Rectal smooth muscle tissue (tissue), 1 donor: ENCODE measurements around the gene PTPN14.
A peak's percentile ranks its signal among the peaks of the same experiment; 100 is the strongest.
"Not testable (repeated sequence)": the region's sequence is repeated elsewhere in the genome, so short reads cannot be mapped to it uniquely, and the experiment has no call there.

ENCODE experiments used
- H3K27ac ChIP-seq: one replicate; pipeline ENCODE4 v1.7.0; 2013; ENCODE audit warnings: low read depth, low read length, inconsistent platforms
- H3K27me3 ChIP-seq: one replicate; pipeline ENCODE4 v1.7.0; 2013; ENCODE audit warnings: low read length; ENCODE audit not compliant: control insufficient read depth, insufficient read depth
- H3K36me3 ChIP-seq: one replicate; pipeline ENCODE4 v1.7.0; 2013; ENCODE audit warnings: low read length; ENCODE audit not compliant: control insufficient read depth, insufficient read depth
- H3K4me1 ChIP-seq: one replicate; pipeline ENCODE4 v1.7.0; 2013; ENCODE audit warnings: low read length; ENCODE audit not compliant: control insufficient read depth, insufficient read depth
- H3K4me3 ChIP-seq: one replicate; pipeline ENCODE4 v1.7.0; 2013; ENCODE audit warnings: low read length
- H3K9ac ChIP-seq: one replicate; pipeline ENCODE4 v1.7.0; 2013; ENCODE audit warnings: low read length

PTPN14 gene

GRCh38 chr1:214398490-214398889, 152.9 kb downstream of the PTPN14 start:
- no peaks in the 10 kb centered on the region for H3K36me3 ChIP-seq

DNA sequence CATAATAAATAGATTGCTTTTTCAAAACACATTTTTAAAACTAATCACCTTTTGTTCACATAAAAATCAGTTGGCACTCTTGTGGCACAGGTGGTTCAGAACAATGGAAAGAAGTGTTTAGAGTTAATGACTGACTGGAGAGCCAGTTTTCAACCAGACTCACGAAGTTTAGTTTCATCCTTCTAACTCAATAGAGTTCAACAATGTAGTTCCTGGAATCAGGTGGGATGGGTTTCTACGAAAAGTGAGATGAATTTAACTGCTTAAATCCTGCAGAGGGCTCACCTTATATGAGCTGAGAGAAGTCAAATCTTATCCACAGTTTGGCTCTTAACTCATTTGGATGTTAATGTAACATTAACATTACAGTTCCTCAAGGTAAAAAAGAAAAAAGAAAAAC, 153.9 kb downstream of the PTPN14 start:
- Histone ChIP-seq H3K36me3 (no peaks in the 10 kb centered on the region), H3K4me3 (no peak overlapping the region), H3K4me1 (no peaks in the 10 kb centered on the region), H3K27ac (no peak overlapping the region), H3K9ac (no peak overlapping the region), H3K27me3 (no peaks in the 10 kb centered on the region)

More at GRCh38 chr1:214398490-214398889, 152.9 kb downstream of the PTPN14 start:
- Histone ChIP-seq H3K4me3 (no peak overlapping the region), H3K27me3 (no peaks in the 10 kb centered on the region), H3K27ac (no peak overlapping the region), H3K9ac (no peak overlapping the region), H3K4me1 (no peaks in the 10 kb centered on the region)

- Histone ChIP-seq H3K27me3 (no peaks in the 10 kb centered on the region), H3K4me3 (no peak overlapping the region), H3K36me3 (no peaks in the 10 kb centered on the region), H3K4me1 (no peaks in the 10 kb centered on the region), H3K9ac (no peak overlapping the region), H3K27ac (no peak overlapping the region)
These were observed 155.1 kb downstream of the PTPN14 start for GRCh38 chr1:214396330-214396729.

GRCh38 chr1:214394569-214394968, 156.8 kb downstream of the PTPN14 start:
- H3K36me3 ChIP-seq, H3K4me3 ChIP-seq, H3K27ac ChIP-seq, H3K9ac ChIP-seq, H3K4me1 ChIP-seq, H3K27me3 ChIP-seq: not testable (repeated sequence)

GRCh38 chr1:214393086-214393485, 158.3 kb downstream of the PTPN14 start:
- peaks cover 2% of the 10 kb centered on the region for H3K36me3 ChIP-seq
- H3K27me3 ChIP-seq = no peaks in the 10 kb centered on the region
- H3K4me1 ChIP-seq = no peaks in the 10 kb centered on the region
- H3K4me3 ChIP-seq = no peak overlapping the region
- no peak overlapping the region for H3K27ac ChIP-seq
- no peak overlapping the region for H3K9ac ChIP-seq

GRCh38 chr1:214391873-214392645, 159.3 kb downstream of the PTPN14 start:
- H3K27me3 ChIP-seq = no peaks in the 10 kb centered on the region
- H3K36me3 ChIP-seq = peaks cover 2% of the 10 kb centered on the region
- H3K4me1 ChIP-seq = no peaks in the 10 kb centered on the region
- no peak overlapping the region for H3K27ac ChIP-seq
- H3K4me3 ChIP-seq = no peak overlapping the region
- H3K9ac ChIP-seq = no peak overlapping the region

GRCh38 chr1:214389734-214390133, 161.7 kb downstream of the PTPN14 start:
- no peak overlapping the region for H3K4me3 ChIP-seq
- peaks cover 2% of the 10 kb centered on the region for H3K36me3 ChIP-seq
- no peak overlapping the region for H3K9ac ChIP-seq
- H3K27ac ChIP-seq = no peak overlapping the region
- H3K27me3 ChIP-seq = no peaks in the 10 kb centered on the region
- no peaks in the 10 kb centered on the region for H3K4me1 ChIP-seq

DNA sequence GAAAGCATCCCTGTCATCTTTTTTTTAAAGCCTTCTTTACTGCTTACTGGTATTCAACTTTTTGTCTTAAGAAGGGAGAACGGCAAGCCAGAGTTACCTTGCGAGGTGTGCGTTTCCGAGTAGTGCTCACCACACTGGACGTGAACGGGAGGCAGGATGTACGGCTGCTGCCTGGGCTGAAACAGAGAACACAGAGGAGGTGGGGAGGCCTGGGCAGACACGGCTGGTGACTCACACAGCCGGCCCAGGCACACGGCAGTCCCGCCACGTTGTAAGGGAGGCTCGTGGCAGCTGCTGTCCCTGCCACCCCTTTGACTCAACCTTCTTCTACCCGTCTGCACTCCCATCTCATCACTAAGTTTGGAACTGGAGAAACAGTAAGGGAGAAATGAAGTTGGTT, 164.7 kb downstream of the PTPN14 start:
- no peaks in the 10 kb centered on the region for H3K4me1 ChIP-seq
- H3K9ac ChIP-seq = no peak overlapping the region
- H3K27ac ChIP-seq = peak overlapping the region; percentile 30
- no peak overlapping the region for H3K4me3 ChIP-seq
- H3K27me3 ChIP-seq = no peaks in the 10 kb centered on the region
- H3K36me3 ChIP-seq = peaks cover 9% of the 10 kb centered on the region

GRCh38 chr1:214386333-214386732, 165.1 kb downstream of the PTPN14 start:
- Histone ChIP-seq H3K4me3 (no peak overlapping the region), H3K4me1 (no peaks in the 10 kb centered on the region), H3K27ac (peak overlapping the region; percentile 30), H3K9ac (no peak overlapping the region), H3K36me3 (peaks cover 9% of the 10 kb centered on the region), H3K27me3 (no peaks in the 10 kb centered on the region)

DNA sequence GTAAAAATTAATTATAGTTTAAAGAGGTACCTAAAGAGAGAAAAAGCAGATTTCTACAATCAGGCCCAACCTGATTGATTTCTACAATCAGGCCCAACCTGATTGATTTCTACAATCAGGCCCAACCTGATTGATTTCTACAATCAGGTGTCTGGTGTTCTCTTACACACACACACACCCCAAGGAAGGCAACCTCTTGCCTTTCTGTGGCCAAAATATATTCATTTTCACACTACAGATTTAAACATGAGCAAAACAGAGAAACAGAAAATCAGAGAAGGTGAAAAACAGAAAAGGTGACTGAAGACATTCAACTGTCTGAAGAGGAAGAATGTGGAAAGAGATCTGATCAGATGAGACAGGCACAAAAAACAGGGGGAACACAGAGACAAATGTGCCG, 166.0 kb downstream of the PTPN14 start:
- no peak overlapping the region for H3K27ac ChIP-seq
- H3K4me3 ChIP-seq = no peak overlapping the region
- H3K4me1 ChIP-seq = peaks cover 5% of the 10 kb centered on the region
- peaks cover 7% of the 10 kb centered on the region for H3K36me3 ChIP-seq
- H3K9ac ChIP-seq = no peak overlapping the region
- no peaks in the 10 kb centered on the region for H3K27me3 ChIP-seq

DNA sequence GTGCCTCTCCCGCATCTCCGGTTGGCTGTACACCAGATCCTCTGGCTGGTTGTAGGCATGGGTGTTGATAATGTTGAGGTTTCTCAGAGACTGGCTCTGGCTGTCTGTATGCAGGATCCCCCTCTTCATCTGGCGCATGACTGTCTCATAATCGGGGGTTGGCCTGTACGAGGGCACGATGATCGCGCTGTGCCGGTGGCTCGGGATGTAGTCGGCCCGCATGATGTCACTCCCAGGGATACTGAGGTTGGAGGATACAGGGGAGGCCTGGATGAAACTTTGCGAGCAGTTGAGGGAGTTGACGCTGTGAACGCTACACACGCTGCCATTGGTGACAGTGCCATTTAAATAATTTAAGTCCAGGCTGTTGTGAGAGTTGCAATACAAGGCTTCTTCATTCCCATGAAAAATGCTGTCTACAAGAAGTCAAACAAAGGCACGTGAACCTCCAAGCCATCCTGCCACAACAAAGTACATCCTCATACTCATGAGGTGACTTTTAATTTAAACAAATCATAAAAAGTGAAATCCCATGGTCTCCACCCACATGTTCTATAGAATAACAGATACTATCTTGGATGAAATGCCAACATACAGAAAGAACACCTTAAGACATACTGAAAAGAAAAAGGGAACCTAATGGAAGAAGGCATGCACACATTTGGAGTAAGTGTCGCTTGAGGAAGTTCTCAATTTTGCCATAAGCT, 166.9 kb downstream of the PTPN14 start:
- Histone ChIP-seq H3K4me3 (no peak overlapping the region), H3K36me3 (peaks cover 7% of the 10 kb centered on the region), H3K9ac (no peak overlapping the region), H3K27me3 (no peaks in the 10 kb centered on the region), H3K27ac (no peak overlapping the region), H3K4me1 (peaks cover 5% of the 10 kb centered on the region)

GRCh38 chr1:214383381-214384372, 167.7 kb downstream of the PTPN14 start:
- no peak overlapping the region for H3K9ac ChIP-seq
- no peak overlapping the region for H3K4me3 ChIP-seq
- no peaks in the 10 kb centered on the region for H3K27me3 ChIP-seq
- peaks cover 7% of the 10 kb centered on the region for H3K36me3 ChIP-seq
- peaks cover 5% of the 10 kb centered on the region for H3K4me1 ChIP-seq
- no peak overlapping the region for H3K27ac ChIP-seq
